Stimulated activated CD8-positive, alpha-beta memory T cell treated with anti-CD3 and anti-CD28 coated beads, Interleukin-7, amount 100 ng/mL, for 48 hours (primary cell): Measurements from ENCODE around the gene TENM3.

Experiments used
- DNase-seq, 2 donors: peaks; one replicate each; pipeline ENCODE4 v3.0.0-alpha.2; 2020; ENCODE audit warnings: low read depth in 1 of 2; ENCODE audit errors: extremely low read depth in 1 of 2

The TENM3 gene

GRCh38 chr4:182251116-182251515, 7.9 kb downstream of the TENM3 start:
- no peak for DNase-seq

- DNase-seq = no peak
Measured at GRCh38 chr4:182252220-182252619, 9.0 kb downstream of the TENM3 start.

- no peak for DNase-seq
Measured at GRCh38 chr4:182254026-182254780, 11.0 kb downstream of the TENM3 start.

GRCh38 chr4:182255441-182256190, 12.4 kb downstream of the TENM3 start:
- DNase-seq = no peak

- no peak for DNase-seq
Measured at GRCh38 chr4:182257016-182257415, 13.8 kb downstream of the TENM3 start.

GRCh38 chr4:182257503-182257902, 14.3 kb downstream of the TENM3 start:
- no peak for DNase-seq

- DNase-seq = no peak
Measured at GRCh38 chr4:182258441-182259000, 15.3 kb downstream of the TENM3 start.

GRCh38 chr4:182261651-182262223, 18.5 kb downstream of the TENM3 start:
- no peak for DNase-seq

- DNase-seq = no peak
Measured at GRCh38 chr4:182263562-182263961, 20.4 kb downstream of the TENM3 start.

GRCh38 chr4:182264139-182264752, 21.0 kb downstream of the TENM3 start:
- DNase-seq = no peak

- no peak for DNase-seq
Measured at GRCh38 chr4:182265881-182266280, 22.7 kb downstream of the TENM3 start.

GRCh38 chr4:182267048-182267447, 23.8 kb downstream of the TENM3 start:
- DNase-seq = no peak

- DNase-seq = no peak
Measured at GRCh38 chr4:182268966-182269365, 25.8 kb downstream of the TENM3 start.

GRCh38 chr4:182271731-182272130, 28.5 kb downstream of the TENM3 start:
- DNase-seq = no peak

- no peak for DNase-seq
Measured at GRCh38 chr4:182272151-182272550, 28.9 kb downstream of the TENM3 start.

- DNase-seq = no peak
Measured at GRCh38 chr4:182273191-182273935, 30.2 kb downstream of the TENM3 start.

- no peak for DNase-seq
Measured at GRCh38 chr4:182276210-182277109, 33.3 kb downstream of the TENM3 start.

- no peak for DNase-seq
Measured at GRCh38 chr4:182277377-182277776, 34.2 kb downstream of the TENM3 start.

- no peak for DNase-seq
Measured at GRCh38 chr4:182278729-182279128, 35.5 kb downstream of the TENM3 start.
